ENCODE data around the gene SEH1L.
"Not testable (repeated sequence)": the region's sequence is repeated elsewhere in the genome, so short reads cannot be mapped to it uniquely, and the experiment has no call there.

SEH1L gene

GRCh38 chr18:12947285-12948049 is at the start of gene SEH1L:
TSS of gene SEH1L (plus strand) at chr18:12948011. CDS start at chr18:12948122, 111 bp downstream.
- DNase-seq = peak; percentile 100

- not testable (repeated sequence) for DNase-seq
These were observed 46.6 kb upstream of the SEH1L start for GRCh38 chr18:12901208-12901607.

- DNase-seq = peak; percentile 23
These were observed 43.7 kb upstream of the SEH1L start for GRCh38 chr18:12904012-12904516.

- DNase-seq = no peak
These were observed 41.7 kb upstream of the SEH1L start for GRCh38 chr18:12906119-12906518.

- DNase-seq = no peak
These were observed 41.0 kb upstream of the SEH1L start for GRCh38 chr18:12906773-12907172.

- DNase-seq = no peak
These were observed 40.4 kb upstream of the SEH1L start for GRCh38 chr18:12907258-12907925.

GRCh38 chr18:12908706-12909105 is 39.1 kb upstream of the SEH1L start:
- DNase-seq = no peak

GRCh38 chr18:12911025-12911928 is 36.5 kb upstream of the SEH1L start:
- DNase-seq = peak; percentile 38

GRCh38 chr18:12911929-12912703 is 35.7 kb upstream of the SEH1L start:
- DNase-seq = no peak

GRCh38 chr18:12921178-12921577 is 26.6 kb upstream of the SEH1L start:
- no peak for DNase-seq

- DNase-seq = no peak
These were observed 25.5 kb upstream of the SEH1L start for GRCh38 chr18:12922266-12922665.

GRCh38 chr18:12924616-12925015 is 23.2 kb upstream of the SEH1L start:
- DNase-seq = no peak

GRCh38 chr18:12928206-12928605 is 19.6 kb upstream of the SEH1L start:
- DNase-seq = no peak

- DNase-seq = no peak
These were observed 19.2 kb upstream of the SEH1L start for GRCh38 chr18:12928641-12929040.

GRCh38 chr18:12929477-12930083 is 18.2 kb upstream of the SEH1L start:
- DNase-seq = no peak

- no peak for DNase-seq
These were observed 17.4 kb upstream of the SEH1L start for GRCh38 chr18:12930376-12930775.

- no peak for DNase-seq
These were observed 16.9 kb upstream of the SEH1L start for GRCh38 chr18:12930908-12931307.

GRCh38 chr18:12933327-12933726 is 14.5 kb upstream of the SEH1L start:
- DNase-seq = no peak

- peak; percentile 84 for DNase-seq
These were observed 13.2 kb upstream of the SEH1L start for GRCh38 chr18:12934454-12935071.

GRCh38 chr18:12939162-12939561 is 8.6 kb upstream of the SEH1L start:
- no peak for DNase-seq

- no peak for DNase-seq
These were observed 4.6 kb upstream of the SEH1L start for GRCh38 chr18:12943215-12943614.
